NOMO-1 treated with dmso at 0.1 percent for 144 hours (cell line): ENCODE results near the gene LDB3.
"Not testable (repeated sequence)": the region's sequence is repeated elsewhere in the genome, so short reads cannot be mapped to it uniquely, and the experiment has no call there.

Experiments used
- DNase-seq: peaks from one replicate; lab custom pipeline; 2025; ENCODE audit not compliant: unreplicated experiment; lab: John Stamatoyannopoulos, UW

Gene LDB3, protein sequence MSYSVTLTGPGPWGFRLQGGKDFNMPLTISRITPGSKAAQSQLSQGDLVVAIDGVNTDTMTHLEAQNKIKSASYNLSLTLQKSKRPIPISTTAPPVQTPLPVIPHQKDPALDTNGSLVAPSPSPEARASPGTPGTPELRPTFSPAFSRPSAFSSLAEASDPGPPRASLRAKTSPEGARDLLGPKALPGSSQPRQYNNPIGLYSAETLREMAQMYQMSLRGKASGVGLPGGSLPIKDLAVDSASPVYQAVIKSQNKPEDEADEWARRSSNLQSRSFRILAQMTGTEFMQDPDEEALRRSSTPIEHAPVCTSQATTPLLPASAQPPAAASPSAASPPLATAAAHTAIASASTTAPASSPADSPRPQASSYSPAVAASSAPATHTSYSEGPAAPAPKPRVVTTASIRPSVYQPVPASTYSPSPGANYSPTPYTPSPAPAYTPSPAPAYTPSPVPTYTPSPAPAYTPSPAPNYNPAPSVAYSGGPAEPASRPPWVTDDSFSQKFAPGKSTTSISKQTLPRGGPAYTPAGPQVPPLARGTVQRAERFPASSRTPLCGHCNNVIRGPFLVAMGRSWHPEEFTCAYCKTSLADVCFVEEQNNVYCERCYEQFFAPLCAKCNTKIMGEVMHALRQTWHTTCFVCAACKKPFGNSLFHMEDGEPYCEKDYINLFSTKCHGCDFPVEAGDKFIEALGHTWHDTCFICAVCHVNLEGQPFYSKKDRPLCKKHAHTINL

DNA sequence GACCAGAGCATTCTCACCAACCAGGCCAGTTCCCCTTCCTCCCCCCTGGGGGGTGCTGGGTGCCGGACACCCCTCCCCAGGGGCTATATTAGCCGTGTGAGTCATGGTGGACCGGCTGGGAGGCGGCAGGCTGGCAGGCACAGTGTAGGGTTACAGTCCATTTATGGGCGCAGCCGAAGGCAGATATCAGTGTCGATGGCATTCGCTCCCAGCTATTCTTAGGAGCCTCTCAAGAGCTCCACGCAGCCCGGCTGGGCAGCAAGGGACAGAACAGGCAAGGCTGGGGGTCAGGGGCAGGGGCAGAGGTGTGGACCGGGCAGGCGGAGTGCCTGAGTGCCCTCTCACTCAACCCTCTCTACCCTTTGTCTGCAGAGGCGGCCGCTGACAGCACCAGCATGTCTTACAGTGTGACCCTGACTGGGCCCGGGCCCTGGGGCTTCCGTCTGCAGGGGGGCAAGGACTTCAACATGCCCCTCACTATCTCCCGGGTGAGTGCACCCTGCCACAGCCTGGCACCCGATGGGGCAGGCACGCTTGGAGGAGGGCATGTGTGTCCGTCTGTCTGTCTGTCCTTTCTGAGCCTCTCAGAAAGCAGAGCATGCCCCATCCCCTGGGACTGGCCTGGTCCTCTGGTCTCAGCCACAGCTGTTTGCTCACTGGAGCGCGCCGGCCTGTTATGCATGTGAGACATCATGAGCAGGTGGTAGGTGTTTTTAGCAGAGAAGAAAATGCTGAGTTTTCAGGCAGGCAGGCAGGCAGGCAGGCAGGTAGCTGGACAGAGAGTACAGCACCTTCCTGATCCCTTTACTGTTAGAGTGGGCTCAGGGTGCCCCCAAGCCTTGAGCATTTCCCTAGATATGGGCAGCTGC lies at the start of gene LDB3:
Gene LDB3, plus strand, starts transcription at position 215 of the 869 bp plus-strand sequence. Its CDS starts 181 bp downstream, at position 396.
- DNase-seq: no peak

DNA sequence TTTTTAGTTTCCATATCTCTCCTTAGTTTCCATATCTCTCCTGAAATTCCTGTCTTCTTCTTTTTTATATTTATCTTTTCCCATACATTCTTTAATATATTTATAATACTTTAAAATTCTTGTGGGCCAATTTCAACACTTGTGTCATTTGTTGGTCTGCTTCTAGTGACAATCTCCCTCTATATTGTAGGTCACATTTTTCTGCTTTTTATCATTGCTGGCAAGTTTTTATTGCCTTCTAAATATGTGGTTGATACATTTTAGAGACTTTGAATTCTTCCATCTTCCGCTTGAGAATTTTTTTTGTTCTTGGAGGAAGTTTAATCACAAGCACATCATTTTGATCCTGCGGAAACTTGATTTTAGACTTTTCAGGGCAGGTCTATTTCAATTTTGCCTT lies 40.0 kb upstream of the LDB3 start:
- no peak for DNase-seq

DNA sequence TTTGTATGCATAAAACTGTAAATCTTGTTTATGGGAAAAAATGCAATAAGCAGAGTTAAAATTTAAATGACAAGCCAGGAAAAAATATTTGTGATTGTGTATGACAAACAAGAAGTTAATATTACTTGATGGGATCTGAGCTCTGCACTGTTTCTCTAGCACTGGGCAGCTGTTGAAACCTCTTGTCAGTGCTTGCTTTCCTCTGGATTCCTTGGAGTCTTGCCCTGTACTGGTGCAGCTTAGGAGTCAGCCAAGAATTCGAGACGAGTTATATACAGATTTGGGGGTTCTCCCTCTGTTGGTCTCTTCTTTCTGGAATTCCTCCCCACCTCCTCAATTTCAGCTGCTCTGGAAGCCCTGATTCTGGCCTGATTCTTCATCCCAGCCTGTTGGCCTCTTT lies 38.2 kb upstream of the LDB3 start:
- no peak for DNase-seq

DNA sequence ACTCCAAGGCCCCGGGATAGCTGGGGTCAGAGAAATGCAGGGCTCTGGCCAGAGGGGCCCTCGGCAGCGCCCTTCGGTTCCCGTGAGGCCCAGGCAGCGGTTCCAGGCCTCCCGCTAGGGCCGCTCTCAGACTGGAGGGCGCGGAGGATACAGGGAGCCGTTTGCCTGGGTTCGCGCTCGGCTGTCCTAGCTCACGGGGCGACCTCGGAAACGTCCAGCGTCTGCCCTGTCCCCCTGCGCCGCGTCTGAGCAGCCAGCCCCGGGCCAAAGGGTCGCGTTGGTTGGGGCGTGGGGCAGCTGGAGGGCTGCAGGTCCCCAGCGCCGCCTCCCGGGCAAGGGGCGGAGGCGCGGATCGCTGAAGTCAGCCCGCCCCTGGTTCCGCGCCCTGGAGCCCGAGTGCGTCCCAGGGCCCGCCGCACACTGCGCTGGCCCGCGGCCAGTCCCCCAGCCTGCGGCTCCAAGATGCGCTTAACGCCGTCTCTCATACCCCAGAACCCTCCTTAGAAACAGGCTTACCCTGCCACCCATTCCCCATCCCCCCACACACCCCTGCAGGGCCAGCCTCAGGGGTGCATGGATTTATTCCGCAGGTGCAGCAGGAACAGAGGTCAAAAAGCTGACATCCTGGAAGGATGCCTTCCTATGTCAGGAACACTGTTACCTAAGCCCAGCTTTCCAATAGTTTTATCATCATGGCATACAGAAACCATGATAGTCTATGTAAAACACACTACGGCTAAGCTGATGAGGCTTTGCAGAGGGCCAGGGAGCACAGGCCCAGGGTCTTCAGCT lies 36.1 kb upstream of the LDB3 start:
- no peak for DNase-seq

DNA sequence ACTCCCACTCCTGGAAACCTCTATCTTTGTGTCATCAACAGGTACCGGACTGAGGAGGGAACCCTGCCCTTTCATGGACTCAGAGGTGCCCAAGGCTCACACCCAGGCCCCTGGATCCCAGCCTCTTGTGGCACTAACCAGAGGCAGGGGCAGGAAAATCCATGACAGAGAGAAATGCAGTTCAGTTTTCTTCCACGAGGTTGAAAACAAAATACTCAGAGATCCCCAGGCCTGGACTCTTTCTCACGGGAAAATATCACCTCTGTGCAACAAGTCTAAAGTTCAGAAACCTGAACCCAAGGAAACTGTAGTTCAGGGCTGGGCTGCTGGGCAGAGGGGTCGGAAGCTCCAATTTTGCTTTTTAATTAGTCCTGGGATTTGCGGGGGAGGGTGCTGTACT lies 35.4 kb upstream of the LDB3 start:
- DNase-seq: no peak

DNA sequence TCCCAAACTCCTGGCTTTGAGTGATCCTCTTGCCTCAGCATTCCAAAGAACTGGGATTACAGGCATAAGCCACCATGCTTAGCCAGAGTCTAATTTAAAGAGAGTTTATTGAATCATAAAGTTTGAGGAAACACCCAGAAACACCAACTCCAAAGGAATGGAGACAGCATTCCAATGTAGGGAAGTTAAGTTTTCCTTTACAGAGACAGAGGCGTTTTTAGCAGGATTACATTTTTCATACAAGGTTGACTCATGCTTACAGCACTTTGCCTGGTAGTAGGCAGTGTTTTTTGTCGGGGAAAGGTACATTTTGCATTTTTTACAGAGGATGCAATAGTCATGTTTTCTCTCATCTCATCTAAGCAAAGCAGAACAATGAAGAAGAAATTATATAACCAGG lies 32.9 kb upstream of the LDB3 start:
- no peak for DNase-seq

DNA sequence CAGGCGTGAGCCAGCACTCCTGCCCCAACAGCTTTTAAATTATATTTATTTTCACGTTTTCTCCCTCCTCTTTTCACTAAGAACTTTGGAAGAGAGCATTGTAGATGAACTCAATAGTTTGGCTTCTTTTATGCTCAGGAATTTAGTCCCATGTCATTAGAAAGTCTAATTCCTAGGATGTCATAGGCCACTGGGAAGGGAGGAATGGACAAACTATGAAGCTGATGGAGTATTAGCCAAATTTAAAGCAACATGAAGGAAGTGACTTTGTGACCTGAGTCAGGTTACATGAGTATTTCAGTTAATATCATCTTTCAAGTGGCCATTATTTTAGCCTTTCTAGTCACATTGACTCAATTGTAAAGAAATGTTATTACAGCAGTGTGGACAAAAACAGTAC lies 32.0 kb upstream of the LDB3 start:
- DNase-seq: no peak

DNA sequence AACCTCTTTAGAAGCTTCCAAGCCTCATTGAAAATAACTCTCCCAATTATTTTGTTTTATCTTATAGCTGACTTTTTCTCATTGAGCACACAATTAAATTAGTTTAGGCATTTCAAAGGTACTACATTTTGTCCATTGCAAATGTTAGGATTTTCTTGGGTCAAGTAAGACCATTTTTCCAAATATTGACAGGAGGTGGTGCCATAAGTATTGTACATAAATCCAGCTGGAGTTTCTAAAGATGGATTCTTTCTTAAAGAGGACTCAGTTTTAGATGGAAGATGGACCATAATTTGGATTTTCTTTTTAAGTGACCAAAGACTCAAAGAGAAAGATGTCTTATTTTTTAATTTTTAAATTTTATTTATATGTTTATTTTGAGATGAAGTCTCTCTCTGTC lies 26.3 kb upstream of the LDB3 start:
- no peak for DNase-seq

DNA sequence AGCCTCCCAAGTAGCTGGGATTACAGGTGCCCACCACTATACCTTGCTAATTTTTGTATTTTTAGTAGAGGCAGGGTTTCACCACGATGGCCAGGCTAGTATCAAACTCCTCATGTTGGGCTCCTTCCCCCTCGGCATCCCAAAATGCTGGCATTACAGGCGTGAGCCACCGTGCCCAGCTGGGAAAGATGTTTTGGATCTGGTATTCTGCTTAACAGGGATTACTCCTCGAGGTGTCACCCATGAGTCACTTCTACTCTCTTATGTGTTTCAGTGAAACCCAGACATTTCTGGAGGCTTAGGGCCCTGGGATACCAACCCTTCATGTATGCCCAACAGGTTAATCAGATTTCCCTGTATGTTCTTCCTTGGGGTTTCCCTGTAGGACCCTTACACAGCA lies 25.8 kb upstream of the LDB3 start:
- DNase-seq: no peak

DNA sequence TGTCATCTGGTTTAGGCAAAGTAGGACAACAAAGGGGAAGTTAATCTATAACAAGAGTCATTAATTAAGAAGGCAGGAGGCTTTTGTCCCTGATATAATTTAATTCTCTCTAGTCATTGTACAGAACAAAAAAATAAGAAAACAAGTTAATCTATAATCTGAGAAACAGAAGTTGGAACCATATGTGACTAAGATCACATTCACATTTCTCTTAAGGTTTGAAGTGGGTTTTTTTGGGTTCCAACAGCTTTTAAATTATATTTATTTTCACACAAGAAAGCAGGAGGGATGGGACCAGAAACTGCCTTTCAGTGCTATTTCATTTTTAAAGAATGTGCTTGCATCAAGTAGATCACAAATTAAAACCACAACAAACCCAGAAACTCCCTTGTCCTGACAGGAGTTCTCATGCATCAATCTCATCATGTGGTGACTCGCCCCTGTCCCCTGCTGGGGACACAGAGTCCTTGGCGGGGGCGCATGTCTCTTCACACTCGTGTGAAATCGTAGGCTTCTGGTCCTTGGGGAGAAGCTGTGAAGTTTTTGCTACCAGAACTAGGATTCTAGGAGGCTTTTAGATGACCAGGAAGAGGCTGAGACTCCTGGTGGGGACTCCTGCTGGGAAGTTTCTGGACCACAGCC lies 24.0 kb upstream of the LDB3 start:
- no peak for DNase-seq

DNA sequence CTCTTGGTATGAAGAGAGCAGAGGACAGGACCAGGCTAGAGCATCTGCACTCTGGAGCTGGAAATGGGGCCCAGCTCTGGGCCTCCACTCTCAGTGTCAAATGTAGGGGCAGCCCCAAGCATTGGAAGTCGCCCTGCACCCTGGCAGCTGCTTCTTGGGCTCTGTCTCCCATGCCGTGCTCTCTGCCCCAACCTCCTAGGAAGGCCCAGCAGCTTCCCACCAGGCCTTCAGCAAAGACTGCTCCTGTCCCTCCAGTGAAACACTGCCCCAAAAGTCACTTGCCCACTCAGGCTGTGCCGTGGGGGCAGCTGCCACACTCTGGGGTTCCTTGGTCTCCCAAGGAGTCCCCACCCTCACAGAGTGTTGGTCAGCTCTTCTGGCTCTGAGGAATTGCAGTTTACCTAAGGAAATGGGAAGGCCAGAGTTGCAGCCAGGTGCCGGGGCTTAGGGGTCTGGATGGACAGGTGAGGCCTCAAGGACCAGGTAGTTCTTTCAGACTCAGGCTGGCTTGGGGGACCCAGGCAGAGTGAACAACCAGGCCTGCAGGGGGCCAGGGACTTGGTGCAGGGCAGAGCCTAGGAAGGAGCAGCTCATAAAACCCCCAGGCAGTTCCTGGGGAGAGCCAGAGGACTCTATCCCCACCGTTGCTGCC lies 23.4 kb upstream of the LDB3 start:
- no peak for DNase-seq

DNA sequence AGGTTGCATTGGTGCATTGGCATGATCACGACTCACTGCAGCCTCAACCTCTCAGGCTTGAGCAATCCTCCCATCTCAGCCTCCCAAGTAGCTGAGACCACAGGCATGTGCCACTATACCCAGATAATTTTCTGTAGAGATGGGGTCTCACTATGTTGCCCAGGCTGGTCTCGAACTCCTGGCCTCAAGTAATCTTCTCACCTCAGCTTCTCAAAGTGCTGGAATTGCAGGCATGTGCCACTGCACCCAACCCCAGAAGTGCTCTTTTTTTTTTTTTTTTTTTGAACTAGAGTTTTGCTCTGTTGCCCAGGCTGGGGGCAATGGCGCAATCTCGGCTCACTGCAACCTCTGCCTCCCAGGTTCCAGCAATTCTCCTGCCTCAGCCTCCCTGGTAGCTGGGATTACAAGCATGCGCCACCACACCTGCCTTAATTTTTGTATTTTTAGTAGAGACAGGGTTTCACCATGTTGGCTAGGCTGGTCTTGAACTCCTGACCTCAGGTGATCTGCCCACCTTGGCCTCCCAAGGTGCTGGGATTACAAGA lies 22.6 kb upstream of the LDB3 start:
- DNase-seq: not testable (repeated sequence)

DNA sequence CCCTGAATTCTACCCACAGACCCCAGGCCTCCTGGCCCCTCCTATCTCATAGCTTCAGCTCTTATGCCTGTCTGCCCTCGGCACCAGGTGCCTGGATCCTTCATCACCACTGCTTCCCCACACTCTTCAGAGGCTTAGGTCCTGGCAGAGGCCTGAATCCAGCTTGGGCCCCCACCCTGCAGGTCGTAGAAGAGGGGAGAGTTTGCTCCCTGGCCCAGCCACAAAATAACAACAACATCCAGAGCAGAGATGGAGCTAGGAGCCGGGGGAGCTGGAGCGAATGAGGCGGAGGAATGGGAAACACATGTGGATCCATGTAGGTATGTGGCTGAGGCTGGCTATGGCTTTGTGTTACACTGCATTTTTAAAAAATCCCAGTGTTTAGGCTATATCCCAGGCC lies 21.8 kb upstream of the LDB3 start:
- DNase-seq: no peak

DNA sequence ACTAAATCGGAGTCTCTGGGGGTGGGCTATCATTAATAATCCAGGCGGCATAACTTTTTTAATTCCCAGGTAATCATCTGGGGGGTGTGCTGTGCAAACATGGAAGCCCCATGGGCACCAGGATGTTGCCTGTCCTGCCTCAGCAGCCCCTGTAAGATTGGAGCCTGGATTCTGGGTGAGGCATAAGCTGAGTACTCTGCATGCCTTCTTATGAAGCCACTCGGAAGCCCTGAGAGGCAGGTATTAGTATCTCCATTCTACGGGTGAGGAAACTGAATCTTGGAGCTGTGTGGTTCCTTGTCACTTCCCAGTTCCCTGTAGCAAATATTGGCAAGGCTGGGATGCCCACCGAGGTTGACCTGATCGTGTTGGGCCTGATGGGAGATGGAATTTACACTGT lies 21.4 kb upstream of the LDB3 start:
- no peak for DNase-seq

DNA sequence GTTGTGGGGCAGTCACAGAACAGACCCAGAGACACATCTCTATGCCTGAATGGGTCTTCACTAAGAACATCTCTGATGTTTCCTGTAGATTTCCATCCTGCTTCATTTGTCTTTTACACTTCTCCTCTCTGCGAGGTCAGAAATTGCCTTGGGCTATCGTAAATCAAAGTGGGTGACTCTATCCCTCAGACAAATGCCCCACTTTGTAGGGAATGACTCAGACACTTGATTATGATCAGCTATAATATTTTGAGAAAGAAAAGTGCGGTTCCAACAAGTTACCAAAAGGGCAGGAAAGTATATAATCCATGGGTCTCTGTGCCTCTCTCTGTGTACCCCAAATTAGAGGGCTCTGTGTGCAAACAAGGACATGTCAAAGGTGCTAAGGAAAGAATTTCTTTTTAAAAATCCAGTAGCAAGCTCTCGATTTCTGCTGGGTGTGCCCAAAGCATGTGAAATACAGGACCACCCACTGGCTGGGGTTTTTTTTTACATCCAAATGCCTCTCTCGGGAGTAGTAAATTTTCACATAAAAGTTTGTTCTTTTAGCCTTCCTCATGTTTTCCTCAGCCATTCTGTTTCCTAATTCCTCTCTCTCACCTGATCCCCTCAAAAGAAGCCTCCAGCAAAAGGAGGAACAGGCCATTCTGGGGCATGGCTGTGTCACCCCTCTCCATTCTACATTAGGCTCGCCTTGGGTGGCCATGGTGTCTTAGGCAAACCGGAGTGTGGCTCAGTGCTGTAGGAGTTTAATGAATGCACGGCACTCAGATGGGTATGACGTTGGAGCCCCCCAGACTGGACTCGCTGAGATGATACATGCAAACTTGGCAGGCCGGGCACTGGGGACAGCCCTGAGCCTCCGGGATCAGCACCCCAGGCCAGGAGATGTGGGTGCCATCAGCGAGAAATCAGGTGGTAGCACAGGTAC lies 20.3 kb upstream of the LDB3 start:
- DNase-seq: no peak

DNA sequence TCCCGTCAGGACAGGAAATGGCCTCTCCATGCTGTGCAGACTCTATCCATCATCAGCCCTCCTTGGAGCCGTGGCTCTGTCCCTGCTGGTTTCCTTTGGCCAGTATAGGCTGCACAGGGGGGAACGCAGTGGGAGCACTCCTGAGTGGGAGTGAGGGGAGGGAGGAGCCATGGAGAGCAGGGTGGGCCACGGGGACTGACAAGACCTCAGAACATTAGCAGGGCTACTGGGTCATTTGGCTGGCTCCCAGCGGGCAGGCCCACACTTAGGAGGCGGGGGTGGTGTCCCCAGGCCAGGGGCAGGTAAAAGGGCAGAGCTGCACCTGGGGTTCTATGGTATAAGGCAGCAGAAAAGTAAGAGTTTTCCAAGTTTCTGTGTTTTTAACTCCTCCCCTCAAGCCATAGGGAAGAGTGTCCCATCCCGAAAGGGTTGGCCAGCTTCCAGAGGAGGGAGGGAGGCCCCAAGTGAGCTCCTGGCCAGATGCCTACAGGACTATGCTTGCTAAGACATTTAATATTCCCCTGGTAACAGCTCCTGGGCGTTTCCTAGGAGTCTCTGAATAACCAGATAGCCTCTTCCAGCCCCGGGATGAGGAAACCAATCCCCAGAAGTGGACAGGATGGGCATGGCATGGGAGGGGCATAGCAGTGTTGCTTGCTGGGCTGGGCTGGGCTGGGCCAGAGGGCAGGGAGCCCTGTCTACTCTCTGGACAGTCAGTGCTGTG lies 19.4 kb upstream of the LDB3 start:
- DNase-seq: no peak

DNA sequence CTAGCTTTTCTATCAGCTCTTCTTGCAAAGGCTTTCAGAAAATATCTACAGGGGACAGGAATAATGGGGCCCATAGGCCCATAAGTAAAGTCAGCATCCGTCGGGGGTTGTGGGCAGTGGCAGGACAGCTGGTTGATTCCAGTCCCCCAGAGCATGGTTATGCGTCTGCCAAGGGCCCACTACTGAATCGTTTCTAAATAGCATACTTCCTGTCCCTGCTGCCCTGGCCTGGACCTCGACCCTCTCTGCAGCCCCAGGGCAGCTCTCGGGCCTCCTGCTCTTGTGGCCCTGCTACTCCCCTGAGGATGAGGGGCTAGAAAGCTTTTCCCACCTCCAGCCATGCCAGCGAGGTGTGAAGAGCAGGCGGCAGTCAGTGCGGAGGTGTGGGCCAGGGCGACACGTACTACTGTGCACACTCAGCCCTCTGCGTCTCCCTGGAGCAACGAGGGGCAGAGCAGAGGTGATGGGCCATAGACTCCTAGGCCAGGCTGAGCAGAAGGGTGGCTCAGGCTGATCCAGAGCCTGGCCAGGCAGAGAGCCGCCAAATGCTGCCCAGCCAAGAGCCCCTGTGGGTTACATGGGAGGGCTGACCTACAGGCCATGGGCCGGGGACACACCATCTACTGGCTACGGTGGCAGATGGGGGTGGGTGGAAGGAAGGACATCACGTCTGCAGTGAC lies 18.7 kb upstream of the LDB3 start:
- DNase-seq: no peak
